GM19438 (cell line): ENCODE data around the gene DERA.
"Not testable (repeated sequence)": the region's sequence is repeated elsewhere in the genome, so short reads cannot be mapped to it uniquely, and the experiment has no call there.

Experiments
- ATAC-seq: cut with Tn5 transposase; IDR thresholded peaks from one replicate; pipeline ENCODE4 v1.9.1; 2021; ENCODE audit warnings: low read depth; ENCODE audit not compliant: unreplicated experiment

DERA gene

GRCh38 chr12:16057351-16057751 is 146.2 kb downstream of the DERA start:
- not testable (repeated sequence) for ATAC-seq

GRCh38 chr12:16062611-16063010 is 151.5 kb downstream of the DERA start:
- ATAC-seq: no peak

GRCh38 chr12:16063726-16064125 is 152.6 kb downstream of the DERA start:
- no peak for ATAC-seq

GRCh38 chr12:16070113-16070512 is 159.0 kb downstream of the DERA start:
- no peak for ATAC-seq

- no peak for ATAC-seq
Observed at GRCh38 chr12:16072678-16073077, 161.5 kb downstream of the DERA start.

- ATAC-seq: no peak
Observed at GRCh38 chr12:16074894-16075293, 163.8 kb downstream of the DERA start.

GRCh38 chr12:16075887-16076286 is 164.8 kb downstream of the DERA start:
- ATAC-seq: no peak

GRCh38 chr12:16076557-16076956 is 165.4 kb downstream of the DERA start:
- ATAC-seq: peak; percentile 86

- ATAC-seq: peak; percentile 34
Observed at GRCh38 chr12:16076970-16077522, 165.9 kb downstream of the DERA start.

GRCh38 chr12:16086462-16086861 is 175.3 kb downstream of the DERA start:
- ATAC-seq: no peak

GRCh38 chr12:16086942-16087341 is 175.8 kb downstream of the DERA start:
- no peak for ATAC-seq
